Measurements from ENCODE around the gene FOXP2. TPM values are rescaled to one million over a fixed set of nuclear protein-coding genes. Genes with fewer than 3 reads are reported as not detected.
"Not testable (repeated sequence)": the region's sequence is repeated elsewhere in the genome, so short reads cannot be mapped to it uniquely, and the experiment has no call there.

Gene FOXP2
- total and polyA plus RNA-seq, 2 of the 13 experiments (the other 11 are each of a cell fraction or from before 2014, with no cell fraction given) = 0.90 TPM; not detected in 1

DNA sequence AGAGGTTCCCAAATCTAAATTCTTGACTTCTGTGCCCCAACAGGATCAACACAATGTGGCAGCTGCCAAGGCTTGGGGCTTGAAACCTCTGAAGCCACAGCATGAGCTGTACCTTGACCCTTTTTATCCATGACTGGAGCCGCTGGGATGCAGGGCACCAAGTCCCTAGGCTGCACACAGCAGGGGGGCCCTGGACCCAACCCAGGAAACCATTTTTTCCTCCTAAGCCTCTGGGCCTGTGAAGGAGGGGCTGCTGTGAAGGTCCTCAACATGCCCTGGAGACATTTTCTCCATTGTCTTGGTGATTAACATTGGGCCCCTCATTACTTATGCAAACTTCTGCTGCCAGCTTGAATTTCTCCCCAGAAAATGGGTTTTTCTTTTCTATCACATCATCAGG is 72.6 kb downstream of the FOXP2 start (continued):
- TF ChIP-seq, protein P1, sequence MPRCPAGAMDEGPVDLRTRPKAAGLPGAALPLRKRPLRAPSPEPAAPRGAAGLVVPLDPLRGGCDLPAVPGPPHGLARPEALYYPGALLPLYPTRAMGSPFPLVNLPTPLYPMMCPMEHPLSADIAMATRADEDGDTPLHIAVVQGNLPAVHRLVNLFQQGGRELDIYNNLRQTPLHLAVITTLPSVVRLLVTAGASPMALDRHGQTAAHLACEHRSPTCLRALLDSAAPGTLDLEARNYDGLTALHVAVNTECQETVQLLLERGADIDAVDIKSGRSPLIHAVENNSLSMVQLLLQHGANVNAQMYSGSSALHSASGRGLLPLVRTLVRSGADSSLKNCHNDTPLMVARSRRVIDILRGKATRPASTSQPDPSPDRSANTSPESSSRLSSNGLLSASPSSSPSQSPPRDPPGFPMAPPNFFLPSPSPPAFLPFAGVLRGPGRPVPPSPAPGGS (CRISPR knock-in tag; IDR thresholded peaks at IDR 0.05) = no peak
- TF ChIP-seq ZNF337 (CRISPR knock-in tag; IDR thresholded peaks at IDR 0.05; ENCODE audit: borderline replicate concordance, low read depth) = no peak
- TF ChIP-seq ZNF446 (CRISPR knock-in tag; IDR thresholded peaks at IDR 0.05) = no peak
- no peak for TF ChIP-seq MXI1 (IDR thresholded peaks at IDR 0.05; ENCODE audit: borderline replicate concordance, low read depth, low read length)

DNA sequence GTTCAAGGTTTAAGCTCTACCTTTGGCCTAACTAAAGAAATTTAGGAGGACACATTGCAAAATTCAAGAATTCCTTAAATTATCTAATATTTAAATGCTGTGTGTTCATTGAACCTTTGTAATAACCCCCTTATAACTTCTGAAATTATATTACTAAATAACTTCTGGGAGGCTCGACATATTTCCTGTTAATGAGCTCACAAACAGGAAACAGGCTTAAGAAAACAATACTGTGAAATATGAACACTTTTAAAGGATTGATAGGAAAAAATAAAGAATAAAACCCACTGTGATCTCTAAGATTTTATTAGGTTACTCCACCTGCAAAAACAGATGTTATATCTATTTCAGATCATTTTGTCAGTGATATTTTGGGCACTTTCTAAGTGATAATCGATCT is 74.1 kb downstream of the FOXP2 start:
- no peak overlapping the region for H3K4me3 ChIP-seq (replicated peaks in 1 of 3; ENCODE audit: insufficient read depth in 1 of 3, low read depth in 2 of 3, low read length in 3 of 3)
- H3K4me2 ChIP-seq (ENCODE audit: low read depth, low read length) = no peak overlapping the region
- no peak for ATAC-seq
- no peak overlapping the region for H3K9ac ChIP-seq (ENCODE audit: insufficient read depth, low read depth, low read length)
- H3K4me1 ChIP-seq (ENCODE audit: insufficient read depth, low read length) = no peaks in the 10 kb centered on the region
- no peak for TF ChIP-seq ZBTB3 (CRISPR knock-in tag; IDR thresholded peaks at IDR 0.05; ENCODE audit: borderline replicate concordance, low read depth)
- TF ChIP-seq, protein P2, sequence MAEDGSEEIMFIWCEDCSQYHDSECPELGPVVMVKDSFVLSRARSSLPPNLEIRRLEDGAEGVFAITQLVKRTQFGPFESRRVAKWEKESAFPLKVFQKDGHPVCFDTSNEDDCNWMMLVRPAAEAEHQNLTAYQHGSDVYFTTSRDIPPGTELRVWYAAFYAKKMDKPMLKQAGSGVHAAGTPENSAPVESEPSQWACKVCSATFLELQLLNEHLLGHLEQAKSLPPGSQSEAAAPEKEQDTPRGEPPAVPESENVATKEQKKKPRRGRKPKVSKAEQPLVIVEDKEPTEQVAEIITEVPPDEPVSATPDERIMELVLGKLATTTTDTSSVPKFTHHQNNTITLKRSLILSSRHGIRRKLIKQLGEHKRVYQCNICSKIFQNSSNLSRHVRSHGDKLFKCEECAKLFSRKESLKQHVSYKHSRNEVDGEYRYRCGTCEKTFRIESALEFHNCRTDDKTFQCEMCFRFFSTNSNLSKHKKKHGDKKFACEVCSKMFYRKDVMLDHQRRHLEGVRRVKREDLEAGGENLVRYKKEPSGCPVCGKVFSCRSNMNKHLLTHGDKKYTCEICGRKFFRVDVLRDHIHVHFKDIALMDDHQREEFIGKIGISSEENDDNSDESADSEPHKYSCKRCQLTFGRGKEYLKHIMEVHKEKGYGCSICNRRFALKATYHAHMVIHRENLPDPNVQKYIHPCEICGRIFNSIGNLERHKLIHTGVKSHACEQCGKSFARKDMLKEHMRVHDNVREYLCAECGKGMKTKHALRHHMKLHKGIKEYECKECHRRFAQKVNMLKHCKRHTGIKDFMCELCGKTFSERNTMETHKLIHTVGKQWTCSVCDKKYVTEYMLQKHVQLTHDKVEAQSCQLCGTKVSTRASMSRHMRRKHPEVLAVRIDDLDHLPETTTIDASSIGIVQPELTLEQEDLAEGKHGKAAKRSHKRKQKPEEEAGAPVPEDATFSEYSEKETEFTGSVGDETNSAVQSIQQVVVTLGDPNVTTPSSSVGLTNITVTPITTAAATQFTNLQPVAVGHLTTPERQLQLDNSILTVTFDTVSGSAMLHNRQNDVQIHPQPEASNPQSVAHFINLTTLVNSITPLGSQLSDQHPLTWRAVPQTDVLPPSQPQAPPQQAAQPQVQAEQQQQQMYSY (CRISPR knock-in tag; IDR thresholded peaks at IDR 0.05) = no peak
- H3K27me3 ChIP-seq (ENCODE audit: control insufficient read depth in 1 of 2, insufficient read depth in 2 of 2, low read length in 2 of 2) = no peaks in the 10 kb centered on the region
- no peaks in the 10 kb centered on the region for H4K20me1 ChIP-seq (ENCODE audit: insufficient read depth, low read length)
- in situ Hi-C loops (cut with HindIII; ENCODE audit: extremely low pct_ligation_motif_present, low pct_unique_long_range_greater_than_20kb) = no loop called here
- BruUV-seq (replicated peaks) = no TSS peak
- POLR2A ChIA-PET = no interaction called here
- CTCF ChIA-PET (ENCODE audit: low intra/inter-chr PET ratio, low total read pairs) = no interaction called here
- H2AFZ ChIP-seq (ENCODE audit: low read length) = no peak overlapping the region
- no peaks in the 10 kb centered on the region for H3K36me3 ChIP-seq (replicated peaks in 1 of 2; ENCODE audit: control insufficient read depth in 1 of 2, insufficient read depth in 2 of 2, low read length in 2 of 2)
- H3K27ac ChIP-seq (ENCODE audit: extremely low read length, insufficient read depth, low read length) = no peak overlapping the region
- H3K9me3 ChIP-seq (ENCODE audit: low read length) = peaks cover 17% of the 10 kb centered on the region
- DNase-seq (ENCODE audit: low spot score) = no peak
- no peak for FAIRE-seq
- H3K79me2 ChIP-seq (ENCODE audit: insufficient read depth, low read length) = no peaks in the 10 kb centered on the region
- 3% methylated on average over 2 of the region's 2 CpGs for WGBS (ENCODE audit: low lambda C conversion rate)
- intact Hi-C loops (cut with micrococcal nuclease; ENCODE audit: unreplicated experiment) = no loop called here

DNA sequence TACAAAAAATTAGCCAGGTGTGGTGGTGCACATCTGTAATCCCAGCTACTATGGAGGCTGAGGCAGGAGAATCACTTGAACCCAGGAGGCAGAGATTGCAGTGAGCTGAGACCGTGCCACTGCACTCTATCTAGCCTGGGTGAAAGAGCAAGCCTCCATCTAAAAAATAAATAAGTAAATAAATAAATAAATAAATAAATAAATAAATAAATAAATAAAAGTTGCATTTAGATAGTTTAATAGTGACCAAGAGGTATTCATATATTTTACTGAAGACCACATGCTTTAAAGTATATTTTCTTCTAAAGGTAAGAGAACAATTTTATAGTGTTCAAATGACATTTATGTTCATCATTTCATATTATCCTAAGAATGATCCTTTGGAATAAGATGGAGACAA is 82.9 kb downstream of the FOXP2 start:
- H3K4me1 ChIP-seq (ENCODE audit: insufficient read depth, low read length); in situ Hi-C loops (cut with HindIII; ENCODE audit: extremely low pct_ligation_motif_present, low pct_unique_long_range_greater_than_20kb); DNase-seq (ENCODE audit: low spot score); intact Hi-C loops (cut with micrococcal nuclease; ENCODE audit: unreplicated experiment); ATAC-seq; H3K9me3 ChIP-seq (ENCODE audit: low read length); H3K4me3 ChIP-seq (replicated peaks in 1 of 3; ENCODE audit: insufficient read depth in 1 of 3, low read depth in 2 of 3, low read length in 3 of 3); H3K36me3 ChIP-seq (replicated peaks in 1 of 2; ENCODE audit: control insufficient read depth in 1 of 2, insufficient read depth in 2 of 2, low read length in 2 of 2); H4K20me1 ChIP-seq (ENCODE audit: insufficient read depth, low read length); H3K27me3 ChIP-seq (ENCODE audit: control insufficient read depth in 1 of 2, insufficient read depth in 2 of 2, low read length in 2 of 2); H2AFZ ChIP-seq (ENCODE audit: low read length); H3K4me2 ChIP-seq (ENCODE audit: low read depth, low read length); CTCF ChIA-PET (ENCODE audit: low intra/inter-chr PET ratio, low total read pairs); POLR2A ChIA-PET; FAIRE-seq; H3K9ac ChIP-seq (ENCODE audit: insufficient read depth, low read depth, low read length); H3K79me2 ChIP-seq (ENCODE audit: insufficient read depth, low read length); BruUV-seq (replicated peaks); H3K27ac ChIP-seq (ENCODE audit: extremely low read length, insufficient read depth, low read length): not testable (repeated sequence)
- 3% methylated on average over 1 of the region's 1 CpG for WGBS (ENCODE audit: low lambda C conversion rate)
